Measurements from ENCODE around the gene INAFM1.

DNA sequence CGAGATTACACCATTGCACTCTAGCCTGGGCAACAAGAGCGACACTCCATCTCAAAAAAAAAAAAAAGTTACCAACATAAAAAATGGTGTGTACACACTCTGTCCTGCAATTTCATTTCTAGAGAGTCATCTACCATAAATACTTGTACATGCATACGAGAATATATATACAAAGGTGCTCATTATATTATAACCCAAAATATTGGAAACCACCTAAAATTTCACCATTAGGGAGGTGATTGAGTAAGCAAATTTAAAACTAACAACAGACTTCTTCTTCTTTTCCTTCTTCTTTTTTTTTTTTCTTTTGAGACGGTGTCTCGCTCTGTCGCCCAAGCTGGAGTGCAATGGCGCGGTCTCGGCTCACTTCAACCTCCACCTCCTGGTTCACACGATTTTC is 27.6 kb downstream of the INAFM1 start:
- TF ChIP-seq, protein P1, sequence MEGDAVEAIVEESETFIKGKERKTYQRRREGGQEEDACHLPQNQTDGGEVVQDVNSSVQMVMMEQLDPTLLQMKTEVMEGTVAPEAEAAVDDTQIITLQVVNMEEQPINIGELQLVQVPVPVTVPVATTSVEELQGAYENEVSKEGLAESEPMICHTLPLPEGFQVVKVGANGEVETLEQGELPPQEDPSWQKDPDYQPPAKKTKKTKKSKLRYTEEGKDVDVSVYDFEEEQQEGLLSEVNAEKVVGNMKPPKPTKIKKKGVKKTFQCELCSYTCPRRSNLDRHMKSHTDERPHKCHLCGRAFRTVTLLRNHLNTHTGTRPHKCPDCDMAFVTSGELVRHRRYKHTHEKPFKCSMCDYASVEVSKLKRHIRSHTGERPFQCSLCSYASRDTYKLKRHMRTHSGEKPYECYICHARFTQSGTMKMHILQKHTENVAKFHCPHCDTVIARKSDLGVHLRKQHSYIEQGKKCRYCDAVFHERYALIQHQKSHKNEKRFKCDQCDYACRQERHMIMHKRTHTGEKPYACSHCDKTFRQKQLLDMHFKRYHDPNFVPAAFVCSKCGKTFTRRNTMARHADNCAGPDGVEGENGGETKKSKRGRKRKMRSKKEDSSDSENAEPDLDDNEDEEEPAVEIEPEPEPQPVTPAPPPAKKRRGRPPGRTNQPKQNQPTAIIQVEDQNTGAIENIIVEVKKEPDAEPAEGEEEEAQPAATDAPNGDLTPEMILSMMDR (conservative IDR thresholded peaks at IDR 0.05; ENCODE audit: low read depth, low read length): no peak
- TF ChIP-seq EZH2phosphoT487 (IDR thresholded peaks at IDR 0.05; ENCODE audit: borderline replicate concordance, low read length): no peak
